Measurements from ENCODE around the gene MCF2L2.

MCF2L2 gene

DNA sequence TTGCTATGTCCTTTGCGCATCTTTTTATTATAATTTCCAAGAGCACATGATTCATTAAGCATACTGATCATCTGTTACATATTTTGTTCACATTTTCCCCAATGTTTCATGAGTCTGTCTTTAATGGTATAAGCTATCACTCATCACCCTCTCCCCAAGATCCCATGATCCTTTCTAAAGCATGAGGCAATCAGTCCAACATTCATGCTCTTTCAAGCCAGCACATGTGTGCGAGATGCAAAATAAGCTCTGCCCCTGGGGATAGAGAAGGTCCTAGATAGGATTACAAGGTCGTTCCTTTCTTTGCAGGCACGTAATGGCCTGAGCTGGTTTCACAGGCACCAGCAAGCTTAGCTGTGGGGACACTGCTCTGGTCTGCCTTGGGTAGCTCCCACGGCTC lies 207.6 kb downstream of the MCF2L2 start:
- Histone ChIP-seq H3K4me3 (ENCODE audit: low read length in 2 of 2) (no peak overlapping the region), H3K4me1 (ENCODE audit: control insufficient read depth, insufficient read depth, low read length) (no peaks in the 10 kb centered on the region), H3K9ac (ENCODE audit: low read length in 2 of 2) (no peak overlapping the region), H3K36me3 (ENCODE audit: control insufficient read depth in 2 of 2, insufficient read depth in 2 of 2, low read length in 2 of 2) (no peaks in the 10 kb centered on the region), H3K27ac (ENCODE audit: low read length) (no peak overlapping the region), H3K27me3 (ENCODE audit: control insufficient read depth in 1 of 2, insufficient read depth in 2 of 2, low read length in 2 of 2) (no peaks in the 10 kb centered on the region), H3K9me3 (ENCODE audit: control insufficient read depth in 2 of 2, low read length in 2 of 2) (no peaks in the 10 kb centered on the region)

DNA sequence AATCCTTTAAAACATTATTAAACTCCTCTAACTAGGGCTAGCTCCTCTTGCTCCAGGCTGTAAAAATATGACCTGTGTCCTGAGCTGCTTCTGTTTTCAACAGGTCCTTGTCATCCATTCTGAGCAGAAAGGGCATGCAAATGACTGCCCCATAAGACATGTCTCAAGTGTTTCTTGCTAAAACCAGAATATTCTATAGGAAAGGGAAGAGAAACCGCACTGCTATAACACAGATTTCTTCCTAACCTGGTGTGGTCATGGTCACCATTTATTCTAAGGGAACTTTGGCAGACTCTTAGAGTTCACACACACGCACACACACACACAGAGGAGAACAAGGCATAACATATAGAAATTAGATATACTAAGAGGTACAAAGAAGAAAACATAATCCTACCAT lies 209.6 kb downstream of the MCF2L2 start:
- Histone ChIP-seq H3K36me3 (ENCODE audit: control insufficient read depth in 2 of 2, insufficient read depth in 2 of 2, low read length in 2 of 2) (no peaks in the 10 kb centered on the region), H3K27me3 (ENCODE audit: control insufficient read depth in 1 of 2, insufficient read depth in 2 of 2, low read length in 2 of 2) (no peaks in the 10 kb centered on the region), H3K9ac (ENCODE audit: low read length in 2 of 2) (no peak overlapping the region), H3K9me3 (ENCODE audit: control insufficient read depth in 2 of 2, low read length in 2 of 2) (no peaks in the 10 kb centered on the region), H3K4me1 (ENCODE audit: control insufficient read depth, insufficient read depth, low read length) (no peaks in the 10 kb centered on the region), H3K4me3 (ENCODE audit: low read length in 2 of 2) (no peak overlapping the region), H3K27ac (ENCODE audit: low read length) (no peak overlapping the region)

DNA sequence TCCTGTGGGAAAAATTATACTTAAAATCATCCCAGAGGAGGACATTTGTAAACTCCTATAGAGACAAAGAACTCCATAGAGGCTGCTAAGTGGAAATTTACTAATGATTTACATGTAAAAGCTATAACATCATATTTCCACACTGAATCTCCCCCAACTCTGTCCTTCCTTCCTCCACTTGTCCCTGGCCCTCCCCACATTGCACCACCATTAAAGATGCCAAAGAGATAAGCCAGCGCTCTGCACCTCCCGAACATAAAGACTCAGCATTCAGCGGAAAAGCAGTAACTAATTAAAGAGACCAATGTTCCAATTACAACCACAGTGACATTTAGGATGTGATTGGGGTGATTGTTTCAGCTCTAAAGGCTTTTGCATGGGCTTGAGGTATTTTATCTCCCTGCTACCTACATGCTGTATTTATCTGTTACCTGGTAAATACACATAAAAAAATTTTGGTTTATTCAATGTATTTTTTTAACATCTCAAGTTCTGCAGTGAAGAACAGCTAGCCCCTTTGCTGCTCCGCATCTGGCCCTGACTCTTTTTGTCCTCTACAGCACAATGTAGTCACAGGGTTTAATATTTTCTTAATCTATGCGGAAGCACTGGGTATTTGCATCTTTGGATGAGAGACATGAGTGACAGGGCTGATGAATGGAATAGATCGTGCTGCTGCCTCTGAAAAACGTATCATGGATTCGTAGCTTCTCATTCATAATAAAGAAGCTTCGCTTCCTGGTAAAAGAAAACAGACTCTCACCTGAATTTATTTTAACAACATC lies 210.7 kb downstream of the MCF2L2 start:
- no peak overlapping the region for H3K9ac ChIP-seq (ENCODE audit: low read length in 2 of 2)

DNA sequence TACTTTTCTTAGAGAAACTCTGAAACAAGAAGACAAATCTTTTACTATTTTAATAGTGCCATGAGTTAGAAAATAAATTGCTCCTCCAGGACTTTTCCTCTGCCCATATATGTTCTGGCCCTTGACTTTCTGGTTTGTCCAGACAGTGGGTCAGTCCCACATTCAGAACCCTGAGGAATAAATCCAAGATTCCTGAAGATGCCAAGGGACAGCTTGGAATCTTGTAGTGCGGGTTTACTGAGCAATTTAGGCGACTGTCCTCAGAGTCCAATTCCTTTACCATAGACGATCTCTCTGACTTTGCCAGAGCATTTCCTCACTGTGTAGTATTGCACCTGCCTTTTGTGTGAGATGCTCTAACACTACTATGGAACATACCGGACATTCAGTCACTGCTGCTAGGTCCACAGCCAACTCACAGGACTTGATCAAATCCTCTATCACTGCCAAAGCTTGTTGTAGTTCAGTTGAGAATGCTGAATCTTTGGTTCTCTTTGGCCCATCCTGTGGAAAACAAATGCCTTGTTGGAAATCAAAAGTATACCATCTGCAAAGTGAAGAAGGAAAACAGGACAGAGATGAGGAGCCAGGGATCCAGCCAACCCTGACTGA lies 212.7 kb downstream of the MCF2L2 start:
- Histone ChIP-seq H3K27ac (ENCODE audit: low read length) (no peak overlapping the region), H3K9ac (ENCODE audit: low read length in 2 of 2) (no peak overlapping the region), H3K4me3 (ENCODE audit: low read length in 2 of 2) (no peak overlapping the region), H3K4me1 (ENCODE audit: control insufficient read depth, insufficient read depth, low read length) (no peaks in the 10 kb centered on the region), H3K27me3 (ENCODE audit: control insufficient read depth in 1 of 2, insufficient read depth in 2 of 2, low read length in 2 of 2) (peaks cover 0 to 2% of the 10 kb centered on the region in 2 donors), H3K9me3 (ENCODE audit: control insufficient read depth in 2 of 2, low read length in 2 of 2) (no peaks in the 10 kb centered on the region), H3K36me3 (ENCODE audit: control insufficient read depth in 2 of 2, insufficient read depth in 2 of 2, low read length in 2 of 2) (no peaks in the 10 kb centered on the region)

More for the DNA sequence above, 210.7 kb downstream of the MCF2L2 start:
- Histone ChIP-seq H3K36me3 (ENCODE audit: control insufficient read depth in 2 of 2, insufficient read depth in 2 of 2, low read length in 2 of 2) (no peaks in the 10 kb centered on the region), H3K4me3 (ENCODE audit: low read length in 2 of 2) (no peak overlapping the region), H3K4me1 (ENCODE audit: control insufficient read depth, insufficient read depth, low read length) (no peaks in the 10 kb centered on the region), H3K27me3 (ENCODE audit: control insufficient read depth in 1 of 2, insufficient read depth in 2 of 2, low read length in 2 of 2) (no peaks in the 10 kb centered on the region), H3K27ac (ENCODE audit: low read length) (no peak overlapping the region), H3K9me3 (ENCODE audit: control insufficient read depth in 2 of 2, low read length in 2 of 2) (no peaks in the 10 kb centered on the region)

DNA sequence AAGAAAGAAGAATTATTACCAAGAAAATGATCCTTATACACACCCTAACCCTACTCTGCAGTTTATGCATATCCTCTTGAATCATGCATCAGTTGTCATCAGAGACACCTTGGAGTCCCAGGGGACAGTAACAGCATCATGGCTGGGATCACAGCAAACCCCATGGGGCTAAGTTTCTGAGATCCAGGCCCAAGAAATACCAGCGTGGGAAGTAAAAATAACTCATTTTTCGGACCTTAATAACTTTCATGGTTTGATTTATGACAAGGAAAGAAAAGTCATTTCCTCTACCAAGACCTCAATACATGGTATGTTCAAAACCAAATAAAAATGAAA lies 214.2 kb downstream of the MCF2L2 start:
- no peaks in the 10 kb centered on the region for H3K9me3 ChIP-seq (ENCODE audit: control insufficient read depth in 2 of 2, low read length in 2 of 2)
- no peak overlapping the region for H3K9ac ChIP-seq (ENCODE audit: low read length in 2 of 2)
- peaks cover 0 to 2% of the 10 kb centered on the region in 2 donors for H3K27me3 ChIP-seq (ENCODE audit: control insufficient read depth in 1 of 2, insufficient read depth in 2 of 2, low read length in 2 of 2)
- H3K4me1 ChIP-seq (ENCODE audit: control insufficient read depth, insufficient read depth, low read length) = no peaks in the 10 kb centered on the region
- no peak overlapping the region for H3K27ac ChIP-seq (ENCODE audit: low read length)
- no peak overlapping the region for H3K4me3 ChIP-seq (ENCODE audit: low read length in 2 of 2)
- H3K36me3 ChIP-seq (ENCODE audit: control insufficient read depth in 2 of 2, insufficient read depth in 2 of 2, low read length in 2 of 2) = no peaks in the 10 kb centered on the region

DNA sequence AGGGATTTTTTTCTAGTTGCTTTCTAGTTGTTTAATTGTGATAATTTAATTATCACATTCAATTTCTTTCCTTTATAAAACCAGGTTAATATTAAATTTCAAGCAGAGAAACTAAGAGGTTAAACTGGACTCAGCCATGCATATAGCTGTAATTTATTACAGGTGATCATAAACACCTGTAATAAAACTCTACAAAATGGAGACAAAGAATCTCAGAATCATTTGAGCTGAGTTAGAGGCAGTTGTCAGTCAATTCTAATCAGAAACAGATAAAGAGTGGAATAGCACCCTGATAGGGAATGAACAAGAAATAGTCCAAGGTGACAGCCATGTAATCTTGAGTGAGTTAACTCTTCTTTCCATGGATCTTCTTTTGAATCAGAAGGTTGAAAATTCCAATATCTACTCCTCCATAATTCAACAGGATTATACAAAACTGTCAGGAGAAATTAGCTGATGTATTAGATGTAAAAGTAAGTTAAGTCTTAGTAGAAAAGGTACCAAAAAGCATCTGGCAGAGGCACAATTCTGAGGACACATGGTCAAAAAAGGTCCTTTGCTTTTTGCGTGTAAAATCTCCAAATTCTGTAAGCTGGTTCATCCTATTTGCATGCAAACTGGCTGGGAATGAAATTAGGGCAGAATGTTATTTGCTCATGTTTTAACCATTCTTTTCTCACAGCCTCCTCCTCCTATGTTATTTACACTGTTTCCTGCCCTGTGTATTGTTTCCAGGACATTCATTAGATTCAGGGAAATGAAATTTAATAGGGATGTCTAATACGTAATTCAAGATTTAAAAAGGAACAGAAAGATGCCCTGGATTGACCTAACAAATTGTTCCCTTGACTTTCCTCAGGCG lies 214.8 kb downstream of the MCF2L2 start:
- Histone ChIP-seq H3K27ac (ENCODE audit: low read length) (no peak overlapping the region), H3K9ac (ENCODE audit: low read length in 2 of 2) (no peak overlapping the region), H3K4me1 (ENCODE audit: control insufficient read depth, insufficient read depth, low read length) (no peaks in the 10 kb centered on the region), H3K9me3 (ENCODE audit: control insufficient read depth in 2 of 2, low read length in 2 of 2) (no peaks in the 10 kb centered on the region), H3K36me3 (ENCODE audit: control insufficient read depth in 2 of 2, insufficient read depth in 2 of 2, low read length in 2 of 2) (no peaks in the 10 kb centered on the region), H3K27me3 (ENCODE audit: control insufficient read depth in 1 of 2, insufficient read depth in 2 of 2, low read length in 2 of 2) (peaks cover 0 to 2% of the 10 kb centered on the region in 2 donors), H3K4me3 (ENCODE audit: low read length in 2 of 2) (no peak overlapping the region)

GRCh38 chr3:183212565-183212964 lies 215.9 kb downstream of the MCF2L2 start:
- H3K36me3 ChIP-seq (ENCODE audit: control insufficient read depth in 2 of 2, insufficient read depth in 2 of 2, low read length in 2 of 2) = no peaks in the 10 kb centered on the region
- no peak overlapping the region for H3K27ac ChIP-seq (ENCODE audit: low read length)
- no peak overlapping the region for H3K4me3 ChIP-seq (ENCODE audit: low read length in 2 of 2)
- H3K27me3 ChIP-seq (ENCODE audit: control insufficient read depth in 1 of 2, insufficient read depth in 2 of 2, low read length in 2 of 2) = peaks cover 0 to 2% of the 10 kb centered on the region in 2 donors
- H3K4me1 ChIP-seq (ENCODE audit: control insufficient read depth, insufficient read depth, low read length) = no peaks in the 10 kb centered on the region
- H3K9ac ChIP-seq (ENCODE audit: low read length in 2 of 2) = no peak overlapping the region
- no peaks in the 10 kb centered on the region for H3K9me3 ChIP-seq (ENCODE audit: control insufficient read depth in 2 of 2, low read length in 2 of 2)

DNA sequence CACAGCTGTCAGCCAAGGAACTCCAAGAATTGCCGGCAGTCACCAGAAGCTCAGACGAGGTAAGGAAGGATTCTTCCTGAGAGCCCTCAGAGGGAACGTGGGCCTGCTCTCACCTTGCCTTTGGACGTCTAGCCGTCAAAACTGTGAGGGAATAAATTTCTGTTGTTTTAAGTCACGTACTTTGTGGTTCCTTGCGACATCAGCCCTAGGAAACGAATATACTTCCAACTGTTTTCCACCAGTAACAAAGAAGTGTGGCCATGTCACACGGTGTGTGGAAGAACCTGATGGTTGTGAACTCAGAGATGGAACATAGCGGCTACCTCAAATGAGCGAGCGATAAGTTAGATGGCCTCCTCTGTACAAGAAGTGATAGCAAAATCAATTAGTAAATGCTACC lies 216.3 kb downstream of the MCF2L2 start:
- Histone ChIP-seq H3K27ac (ENCODE audit: low read length) (no peak overlapping the region), H3K4me1 (ENCODE audit: control insufficient read depth, insufficient read depth, low read length) (no peaks in the 10 kb centered on the region), H3K9me3 (ENCODE audit: control insufficient read depth in 2 of 2, low read length in 2 of 2) (no peaks in the 10 kb centered on the region), H3K36me3 (ENCODE audit: control insufficient read depth in 2 of 2, insufficient read depth in 2 of 2, low read length in 2 of 2) (no peaks in the 10 kb centered on the region), H3K9ac (ENCODE audit: low read length in 2 of 2) (no peak overlapping the region), H3K27me3 (ENCODE audit: control insufficient read depth in 1 of 2, insufficient read depth in 2 of 2, low read length in 2 of 2) (peaks cover 0 to 2% of the 10 kb centered on the region in 2 donors), H3K4me3 (ENCODE audit: low read length in 2 of 2) (no peak overlapping the region)

DNA sequence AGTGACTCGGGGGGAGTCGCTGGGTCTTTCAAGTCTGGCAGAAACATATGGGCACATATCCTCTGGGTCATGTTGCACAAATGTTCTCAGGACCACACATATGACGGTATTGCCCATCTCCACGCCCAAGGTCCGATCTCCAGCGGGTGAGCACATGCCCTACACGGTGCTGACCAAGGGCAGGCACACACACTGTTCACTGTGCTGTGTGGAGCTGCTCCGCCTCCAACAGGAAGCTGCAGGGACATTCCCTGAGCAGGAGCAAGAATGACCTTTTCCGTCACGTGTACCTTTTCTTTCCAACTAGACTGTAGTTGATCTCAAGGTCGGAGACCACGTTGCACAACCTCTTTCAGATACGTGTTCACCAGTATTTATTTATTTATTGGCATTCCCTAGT lies 217.1 kb downstream of the MCF2L2 start:
- peaks cover 0 to 2% of the 10 kb centered on the region in 2 donors for H3K27me3 ChIP-seq (ENCODE audit: control insufficient read depth in 1 of 2, insufficient read depth in 2 of 2, low read length in 2 of 2)
- H3K9me3 ChIP-seq (ENCODE audit: control insufficient read depth in 2 of 2, low read length in 2 of 2) = no peaks in the 10 kb centered on the region
- H3K9ac ChIP-seq (ENCODE audit: low read length in 2 of 2) = no peak overlapping the region
- no peak overlapping the region for H3K4me3 ChIP-seq (ENCODE audit: low read length in 2 of 2)
- no peak overlapping the region for H3K27ac ChIP-seq (ENCODE audit: low read length)
- no peaks in the 10 kb centered on the region for H3K36me3 ChIP-seq (ENCODE audit: control insufficient read depth in 2 of 2, insufficient read depth in 2 of 2, low read length in 2 of 2)
- no peaks in the 10 kb centered on the region for H3K4me1 ChIP-seq (ENCODE audit: control insufficient read depth, insufficient read depth, low read length)

GRCh38 chr3:183210862-183211341 lies 217.5 kb downstream of the MCF2L2 start:
- H3K4me3 ChIP-seq (ENCODE audit: low read length in 2 of 2) = no peak overlapping the region
- H3K9ac ChIP-seq (ENCODE audit: low read length in 2 of 2) = no peak overlapping the region
- no peak overlapping the region for H3K27ac ChIP-seq (ENCODE audit: low read length)
- peaks cover 0 to 2% of the 10 kb centered on the region in 2 donors for H3K27me3 ChIP-seq (ENCODE audit: control insufficient read depth in 1 of 2, insufficient read depth in 2 of 2, low read length in 2 of 2)
- no peaks in the 10 kb centered on the region for H3K36me3 ChIP-seq (ENCODE audit: control insufficient read depth in 2 of 2, insufficient read depth in 2 of 2, low read length in 2 of 2)
- no peaks in the 10 kb centered on the region for H3K9me3 ChIP-seq (ENCODE audit: control insufficient read depth in 2 of 2, low read length in 2 of 2)
- H3K4me1 ChIP-seq (ENCODE audit: control insufficient read depth, insufficient read depth, low read length) = no peaks in the 10 kb centered on the region

All from stomach smooth muscle (tissue), 2 donors.